Brain microvascular endothelial cell (primary cell): ENCODE results near the gene ADAM17.

Experiments used
- DNase-seq: peaks from one replicate; pipeline ENCODE4 v3.0.0-alpha.2; 2020
- H3K27ac ChIP-seq: fragments of 250-450 bp; sonication (Bioruptor Pico); 2 replicates; pipeline ENCODE4 v1.5.1; 2020; ENCODE audit warnings: mild to moderate bottlenecking, moderate library complexity
- H3K27me3 ChIP-seq: fragments of 250-450 bp; sonication (Bioruptor Pico); replicated peaks from 2 replicates; pipeline ENCODE4 v1.5.1; 2020; ENCODE audit warnings: mild to moderate bottlenecking
- H3K36me3 ChIP-seq: fragments of 250-450 bp; sonication (Bioruptor Pico); replicated peaks from 2 replicates; pipeline ENCODE4 v1.5.1; 2020; ENCODE audit warnings: mild to moderate bottlenecking
- H3K4me3 ChIP-seq: 2 replicates; pipeline ENCODE4 v1.5.1; 2011; ENCODE audit warnings: low read depth, mild to moderate bottlenecking, control low read depth, low read length, moderate library complexity
- in situ Hi-C: cut with HindIII; loops from 2 replicates; pipeline ENCODE4 v1.10.0; 2017; ENCODE audit warnings: low sequenced_read_pairs, low pct_ligation_motif_present
- TF ChIP-seq, protein P1 (sequence below): IDR thresholded peaks from 2 replicates; pipeline ENCODE4 v1.5.1; 2011; ENCODE audit warnings: low read depth, mild to moderate bottlenecking, moderate library complexity, low read length, control low read depth, inconsistent platforms; ENCODE audit errors: missing control alignments

The ADAM17 gene

GRCh38 chr2:9445089-9445488 is 110.5 kb downstream of the ADAM17 start:
- peaks cover 32% of the 10 kb centered on the region for H3K36me3 ChIP-seq
- in situ Hi-C loops: no loop called here
- no peak for DNase-seq
- no peak overlapping the region for H3K27ac ChIP-seq
- no peaks in the 10 kb centered on the region for H3K27me3 ChIP-seq
- H3K4me3 ChIP-seq: no peak overlapping the region
- TF ChIP-seq, protein P1, sequence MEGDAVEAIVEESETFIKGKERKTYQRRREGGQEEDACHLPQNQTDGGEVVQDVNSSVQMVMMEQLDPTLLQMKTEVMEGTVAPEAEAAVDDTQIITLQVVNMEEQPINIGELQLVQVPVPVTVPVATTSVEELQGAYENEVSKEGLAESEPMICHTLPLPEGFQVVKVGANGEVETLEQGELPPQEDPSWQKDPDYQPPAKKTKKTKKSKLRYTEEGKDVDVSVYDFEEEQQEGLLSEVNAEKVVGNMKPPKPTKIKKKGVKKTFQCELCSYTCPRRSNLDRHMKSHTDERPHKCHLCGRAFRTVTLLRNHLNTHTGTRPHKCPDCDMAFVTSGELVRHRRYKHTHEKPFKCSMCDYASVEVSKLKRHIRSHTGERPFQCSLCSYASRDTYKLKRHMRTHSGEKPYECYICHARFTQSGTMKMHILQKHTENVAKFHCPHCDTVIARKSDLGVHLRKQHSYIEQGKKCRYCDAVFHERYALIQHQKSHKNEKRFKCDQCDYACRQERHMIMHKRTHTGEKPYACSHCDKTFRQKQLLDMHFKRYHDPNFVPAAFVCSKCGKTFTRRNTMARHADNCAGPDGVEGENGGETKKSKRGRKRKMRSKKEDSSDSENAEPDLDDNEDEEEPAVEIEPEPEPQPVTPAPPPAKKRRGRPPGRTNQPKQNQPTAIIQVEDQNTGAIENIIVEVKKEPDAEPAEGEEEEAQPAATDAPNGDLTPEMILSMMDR: no peak

DNA sequence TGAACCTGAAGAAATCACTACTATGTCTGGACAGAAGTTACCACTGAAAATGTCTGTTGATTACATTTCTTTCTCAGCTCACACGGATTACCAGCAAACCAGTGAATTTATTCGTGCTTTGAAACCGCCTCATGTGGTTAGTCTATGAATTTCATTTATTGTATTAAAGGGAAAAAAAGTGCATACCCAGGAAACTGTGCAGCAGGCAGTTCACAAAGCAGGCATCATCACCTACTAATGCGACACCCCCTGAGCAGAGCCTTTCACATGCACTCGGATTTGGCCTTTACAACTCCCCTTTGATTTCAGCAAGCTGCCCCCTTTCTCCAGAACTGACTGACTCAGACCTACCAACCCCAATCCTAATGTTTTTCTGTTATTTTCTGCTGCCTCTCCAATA is 112.1 kb downstream of the ADAM17 start:
- DNase-seq: no peak
- Histone ChIP-seq H3K4me3 (no peak overlapping the region), H3K36me3 (peaks cover 29% of the 10 kb centered on the region), H3K27ac (no peak overlapping the region), H3K27me3 (no peaks in the 10 kb centered on the region)
- TF ChIP-seq, protein P1: no peak
- in situ Hi-C loops: no loop called here

- H3K27me3 ChIP-seq: no peaks in the 10 kb centered on the region
- peaks cover 39% of the 10 kb centered on the region for H3K36me3 ChIP-seq
Observed at GRCh38 chr2:9441556-9441955, 114.1 kb downstream of the ADAM17 start.

DNA sequence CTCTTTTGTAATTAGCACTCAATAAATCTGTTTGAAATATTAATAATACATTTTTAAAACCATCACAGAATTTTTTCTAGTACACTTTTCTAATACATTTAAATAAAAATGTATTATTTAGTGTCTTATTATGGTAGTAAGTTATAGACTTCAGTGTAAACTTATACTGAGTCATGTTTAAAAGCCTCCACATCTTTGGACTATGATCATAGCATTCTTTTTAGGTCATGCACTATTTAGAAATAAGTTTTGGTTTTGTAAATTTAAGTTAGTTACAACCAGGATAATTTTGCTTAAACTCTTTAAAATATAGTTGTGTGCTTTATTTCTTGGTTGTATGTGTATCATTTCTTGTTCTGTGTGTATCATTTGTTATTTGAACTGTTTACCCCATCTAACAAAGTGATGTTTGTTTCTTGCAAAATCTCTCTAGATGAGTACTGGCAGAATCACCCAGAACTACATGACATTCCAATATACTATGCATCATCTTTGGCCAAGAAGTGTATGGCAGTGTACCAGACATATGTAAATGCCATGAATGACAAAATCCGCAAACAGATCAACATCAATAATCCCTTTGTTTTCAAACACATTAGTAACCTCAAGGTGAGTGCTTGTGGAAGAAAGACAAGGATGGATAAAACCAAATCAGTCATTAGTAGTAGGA is 115.4 kb downstream of the ADAM17 start:
- peaks cover 36% of the 10 kb centered on the region for H3K36me3 ChIP-seq
- TF ChIP-seq, protein P1: no peak
- no peak for DNase-seq
- no peaks in the 10 kb centered on the region for H3K27me3 ChIP-seq
- H3K4me3 ChIP-seq: no peak overlapping the region
- H3K27ac ChIP-seq: peak overlapping the region; percentile 54
- in situ Hi-C loops: no loop called here

More at GRCh38 chr2:9441556-9441955, 114.1 kb downstream of the ADAM17 start:
- in situ Hi-C loops: no loop called here
- Histone ChIP-seq H3K4me3 (no peak overlapping the region), H3K27ac (no peak overlapping the region)
- TF ChIP-seq, protein P1: no peak
- no peak for DNase-seq

- H3K27me3 ChIP-seq: no peaks in the 10 kb centered on the region
- DNase-seq: no peak
- in situ Hi-C loops: no loop called here
- no peak overlapping the region for H3K4me3 ChIP-seq
- H3K27ac ChIP-seq: peak overlapping the region; percentile 54
- H3K36me3 ChIP-seq: peaks cover 36% of the 10 kb centered on the region
- TF ChIP-seq, protein P1: no peak
Observed at GRCh38 chr2:9439536-9439935, 116.1 kb downstream of the ADAM17 start.
